Lower lobe of right lung (tissue), 2 donors: Measurements from ENCODE around the gene ERP44. TPM values are rescaled to one million over a fixed set of nuclear protein-coding genes. Genes with fewer than 3 reads are reported as not detected.

ENCODE experiments used
- ATAC-seq, 2 donors: fragments of 200-7000 bp; cut with Tn5 transposase; one replicate each; pipeline ENCODE4 v1.9.1; 2020 to 2022; ENCODE audit warnings: mild to moderate bottlenecking in 2 of 2, moderate library complexity in 2 of 2
- DNase-seq: peaks from one replicate; pipeline ENCODE4 v3.0.0-alpha.2; 2020
- H3K27ac ChIP-seq: fragments of 200-600 bp; one replicate; pipeline ENCODE4 v1.8.0; 2022
- H3K27me3 ChIP-seq: fragments of 200-600 bp; one replicate; pipeline ENCODE4 v1.8.0; 2022; ENCODE audit warnings: low read depth
- H3K36me3 ChIP-seq: fragments of 200-600 bp; one replicate; pipeline ENCODE4 v1.8.0; 2022; ENCODE audit warnings: mild to moderate bottlenecking
- H3K4me1 ChIP-seq: fragments of 200-600 bp; one replicate; pipeline ENCODE4 v1.8.0; 2022
- H3K4me3 ChIP-seq: fragments of 200-600 bp; one replicate; pipeline ENCODE4 v1.8.0; 2022; ENCODE audit warnings: mild to moderate bottlenecking
- H3K9me3 ChIP-seq: fragments of 200-600 bp; one replicate; pipeline ENCODE4 v1.8.0; 2022
- intact Hi-C: fragments of 100-400 bp; cut with DNase I; formaldehyde crosslinking; loops from one replicate; pipeline ENCODE4 v1.11.0; 2022
- total RNA-seq: library from RNA; stranded (reverse); fragmentation: NEBNext Ultra II Directional; extraction: Animal tissue kit (Norgen Biotek cat#: 25700); gene quantifications from one replicate; pipeline ENCODE4 v1.2.1, GENCODE V29; 2021
- TF ChIP-seq, protein P1 (sequence below): fragments of 200-600 bp; IDR thresholded peaks from one replicate; pipeline ENCODE4 v1.8.0; 2022; ENCODE audit warnings: antibody characterized with exemption, mild to moderate bottlenecking
- donor health status: DM: no; HTN: yes; CAD: no; lungs with severe emphysema.

The ERP44 gene
- total RNA-seq, 1 donor from 2014 or later, result 27.9 TPM

DNA sequence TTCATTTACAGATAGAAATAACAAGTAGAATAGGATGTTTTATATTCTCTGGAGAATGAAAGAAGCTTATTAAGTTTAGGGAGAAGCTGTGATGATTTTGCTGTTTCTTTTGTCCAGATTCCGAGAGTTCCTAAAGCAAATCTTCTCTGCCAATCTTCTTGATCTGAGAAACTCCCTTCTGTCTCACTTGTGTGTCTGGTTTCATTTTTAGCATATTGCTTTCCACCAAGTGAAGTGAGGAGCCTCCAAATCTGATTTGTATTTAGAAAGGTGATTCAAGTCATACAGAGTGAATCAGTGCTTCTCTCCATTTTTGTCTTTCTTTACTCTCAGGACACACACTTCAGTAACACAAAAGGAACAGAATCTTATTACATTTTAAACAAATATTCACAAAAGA is 144.0 kb downstream of the ERP44 start:
- H3K27ac ChIP-seq, result no peak overlapping the region
- DNase-seq, result no peak
- H3K4me1 ChIP-seq, result no peaks in the 10 kb centered on the region
- no peaks in the 10 kb centered on the region for H3K27me3 ChIP-seq
- intact Hi-C loops, result no loop called here
- TF ChIP-seq, protein P1, sequence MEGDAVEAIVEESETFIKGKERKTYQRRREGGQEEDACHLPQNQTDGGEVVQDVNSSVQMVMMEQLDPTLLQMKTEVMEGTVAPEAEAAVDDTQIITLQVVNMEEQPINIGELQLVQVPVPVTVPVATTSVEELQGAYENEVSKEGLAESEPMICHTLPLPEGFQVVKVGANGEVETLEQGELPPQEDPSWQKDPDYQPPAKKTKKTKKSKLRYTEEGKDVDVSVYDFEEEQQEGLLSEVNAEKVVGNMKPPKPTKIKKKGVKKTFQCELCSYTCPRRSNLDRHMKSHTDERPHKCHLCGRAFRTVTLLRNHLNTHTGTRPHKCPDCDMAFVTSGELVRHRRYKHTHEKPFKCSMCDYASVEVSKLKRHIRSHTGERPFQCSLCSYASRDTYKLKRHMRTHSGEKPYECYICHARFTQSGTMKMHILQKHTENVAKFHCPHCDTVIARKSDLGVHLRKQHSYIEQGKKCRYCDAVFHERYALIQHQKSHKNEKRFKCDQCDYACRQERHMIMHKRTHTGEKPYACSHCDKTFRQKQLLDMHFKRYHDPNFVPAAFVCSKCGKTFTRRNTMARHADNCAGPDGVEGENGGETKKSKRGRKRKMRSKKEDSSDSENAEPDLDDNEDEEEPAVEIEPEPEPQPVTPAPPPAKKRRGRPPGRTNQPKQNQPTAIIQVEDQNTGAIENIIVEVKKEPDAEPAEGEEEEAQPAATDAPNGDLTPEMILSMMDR, result no peak
- no peaks in the 10 kb centered on the region for H3K9me3 ChIP-seq
- peaks cover 12% of the 10 kb centered on the region for H3K36me3 ChIP-seq
- no peak for ATAC-seq
- no peak overlapping the region for H3K4me3 ChIP-seq

DNA sequence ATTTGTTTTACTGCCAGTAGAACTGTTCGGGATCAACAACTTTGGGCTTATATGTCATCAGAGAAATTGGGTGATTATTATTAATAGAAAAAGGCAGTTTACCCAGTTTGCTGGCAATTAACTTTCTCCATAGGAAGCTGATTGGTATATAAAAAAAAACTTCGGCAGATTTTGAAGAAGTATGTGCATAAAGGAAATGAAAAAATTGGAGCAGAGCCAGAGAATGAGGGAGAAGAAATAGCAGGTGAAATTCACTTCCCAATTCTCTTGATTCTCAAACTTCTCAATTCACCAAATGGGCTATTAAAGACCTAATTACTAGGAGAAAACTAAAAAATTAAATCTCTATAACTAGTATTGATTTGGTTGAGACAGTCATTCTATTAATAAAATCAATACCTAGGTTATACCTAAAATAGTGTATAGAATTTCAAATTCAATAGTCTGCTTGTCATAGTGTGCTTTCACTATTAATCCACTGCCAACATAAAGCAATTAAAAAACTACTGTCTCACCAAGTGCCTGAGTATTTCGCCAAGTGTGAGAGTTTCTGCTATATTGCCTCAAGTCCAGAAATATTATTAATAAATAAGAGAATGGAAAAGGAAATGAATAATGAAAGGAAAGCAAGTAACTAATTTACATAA is 144.8 kb downstream of the ERP44 start:
- intact Hi-C loops, result no loop called here
- H3K36me3 ChIP-seq, result peaks cover 9% of the 10 kb centered on the region
- no peaks in the 10 kb centered on the region for H3K27me3 ChIP-seq
- H3K9me3 ChIP-seq, result no peaks in the 10 kb centered on the region
- H3K27ac ChIP-seq, result no peak overlapping the region
- TF ChIP-seq, protein P1, result no peak
- H3K4me1 ChIP-seq, result no peaks in the 10 kb centered on the region
- no peak overlapping the region for H3K4me3 ChIP-seq
- DNase-seq (no peak), ATAC-seq (no peak)

DNA sequence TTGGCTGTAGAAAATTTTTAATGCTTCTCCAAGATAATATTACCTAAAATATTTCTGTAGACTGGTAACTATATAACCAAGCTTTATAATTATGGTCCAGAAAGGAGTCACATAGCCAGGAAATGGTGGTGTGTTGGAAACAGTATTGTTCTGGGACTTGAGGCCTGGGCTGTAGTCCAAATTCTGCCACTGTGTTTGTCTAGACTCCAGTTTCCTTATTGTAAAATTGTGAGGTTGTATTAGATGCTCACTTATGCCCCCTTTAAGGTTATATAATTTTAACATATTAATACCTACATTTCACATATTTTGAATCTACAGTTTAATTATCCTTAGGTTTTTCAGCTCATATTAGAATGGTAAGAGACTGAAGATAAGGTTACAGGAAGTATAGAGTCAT is 149.9 kb downstream of the ERP44 start:
- no peak overlapping the region for H3K27ac ChIP-seq
- peaks cover 9% of the 10 kb centered on the region for H3K36me3 ChIP-seq
- H3K27me3 ChIP-seq, result no peaks in the 10 kb centered on the region
- TF ChIP-seq, protein P1, result no peak
- no peak for DNase-seq
- H3K4me3 ChIP-seq, result no peak overlapping the region
- H3K9me3 ChIP-seq, result no peaks in the 10 kb centered on the region
- no peak for ATAC-seq
- intact Hi-C loops, result no loop called here
- H3K4me1 ChIP-seq, result peaks cover 4% of the 10 kb centered on the region

DNA sequence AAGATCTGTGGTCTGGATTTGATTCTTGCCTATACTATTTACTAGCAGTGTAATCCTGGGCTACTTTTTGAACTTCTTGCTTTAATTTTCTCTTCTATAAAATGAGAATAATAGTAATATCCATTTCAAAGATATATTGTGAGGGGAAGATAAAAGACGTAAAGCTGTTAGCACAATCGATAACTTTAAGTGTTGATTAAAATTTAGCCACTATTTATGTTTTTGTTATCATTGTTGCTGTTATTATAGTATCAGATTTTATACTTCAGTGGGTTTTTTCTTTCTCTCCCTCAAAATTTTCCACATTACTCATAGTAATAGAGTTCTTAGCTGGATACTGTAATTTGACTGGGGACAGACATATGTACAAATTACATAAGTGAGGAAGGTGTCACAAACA is 150.3 kb downstream of the ERP44 start:
- ATAC-seq (no peak), DNase-seq (no peak)
- intact Hi-C loops, result no loop called here
- Histone ChIP-seq H3K4me3 (no peak overlapping the region), H3K9me3 (no peaks in the 10 kb centered on the region), H3K27me3 (no peaks in the 10 kb centered on the region), H3K27ac (no peak overlapping the region), H3K4me1 (peaks cover 4% of the 10 kb centered on the region), H3K36me3 (peaks cover 9% of the 10 kb centered on the region)
- TF ChIP-seq, protein P1, result no peak

DNA sequence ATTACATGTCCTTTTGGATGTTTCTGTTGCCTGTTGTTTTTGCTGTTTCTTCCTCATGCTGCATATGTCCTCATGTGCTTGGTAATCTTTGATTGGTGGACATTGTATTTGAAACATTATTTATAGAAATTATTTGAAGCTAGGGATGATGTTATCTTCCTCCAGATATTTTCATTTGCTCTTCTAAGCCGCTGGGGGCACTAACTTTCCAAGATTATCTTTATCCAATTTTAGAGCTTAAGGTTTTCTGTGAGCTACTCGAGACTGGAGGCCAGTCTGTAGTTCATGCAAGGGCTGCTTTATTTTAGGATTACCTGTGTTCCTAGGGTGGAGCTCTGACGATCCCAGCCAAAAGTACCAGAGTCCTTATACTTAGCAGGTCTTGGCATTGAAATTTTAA is 151.4 kb downstream of the ERP44 start:
- Histone ChIP-seq H3K36me3 (peaks cover 9% of the 10 kb centered on the region), H3K4me1 (peaks cover 4% of the 10 kb centered on the region), H3K4me3 (no peak overlapping the region), H3K27ac (no peak overlapping the region), H3K27me3 (no peaks in the 10 kb centered on the region), H3K9me3 (no peaks in the 10 kb centered on the region)
- ATAC-seq, result no peak
- TF ChIP-seq, protein P1, result no peak
- DNase-seq, result no peak
- intact Hi-C loops, result no loop called here
